Omental fat pad (tissue), 4 donors: ENCODE measurements around the gene ARNT2. TPM values are rescaled to one million over a fixed set of nuclear protein-coding genes. Genes with fewer than 3 reads are reported as not detected.
"Not testable (repeated sequence)": the region's sequence is repeated elsewhere in the genome, so short reads cannot be mapped to it uniquely, and the experiment has no call there.

ENCODE experiments used
- ATAC-seq: fragments of 150-250 bp; one replicate; pipeline ENCODE4 v1.9.1; 2016; ENCODE audit warnings: mild to moderate bottlenecking, moderate library complexity; ENCODE audit not compliant: low FRiP score
- DNase-seq: peaks from one replicate; pipeline ENCODE4 v3.0.0-alpha.2; 2019; ENCODE audit warnings: low spot score
- CTCF ChIP-seq, 3 donors: fragments of 450-650 bp; IDR thresholded peaks; one replicate each; pipeline ENCODE4 v1.5.1; 2016 to 2017; ENCODE audit warnings: antibody characterized with exemption in 3 of 3, mild to moderate bottlenecking in 3 of 3, moderate library complexity in 2 of 3
- total RNA-seq, 4 donors: library from RNA; depleted of rRNA; stranded (reverse); fragments of >200 nt; gene quantifications; one replicate each; pipeline ENCODE4 v1.1.0, GENCODE V29; 2016

The ARNT2 gene
- total RNA-seq, 4 donors from 2014 or later: 3.1 to 7.4 (median 3.4) TPM

- DNase-seq (no peak), ATAC-seq (no peak)
- no peak for TF ChIP-seq CTCF (IDR thresholded peaks at IDR 0.05)
Measured at GRCh38 chr15:80379693-80380092, 24.5 kb upstream of the ARNT2 start.

- no peak for DNase-seq
- no peak for ATAC-seq
- TF ChIP-seq CTCF (IDR thresholded peaks at IDR 0.05): no peak
Measured at GRCh38 chr15:80380154-80380553, 24.0 kb upstream of the ARNT2 start.

GRCh38 chr15:80382285-80382684 lies 21.9 kb upstream of the ARNT2 start:
- TF ChIP-seq CTCF (IDR thresholded peaks at IDR 0.05): no peak
- ATAC-seq: no peak
- DNase-seq: no peak

GRCh38 chr15:80384432-80384831 lies 19.8 kb upstream of the ARNT2 start:
- no peak for ATAC-seq
- TF ChIP-seq CTCF (IDR thresholded peaks at IDR 0.05): no peak
- no peak for DNase-seq

GRCh38 chr15:80386151-80386550 lies 18.0 kb upstream of the ARNT2 start:
- DNase-seq (no peak), ATAC-seq (no peak)
- TF ChIP-seq CTCF (IDR thresholded peaks at IDR 0.05): no peak

GRCh38 chr15:80388326-80388725 lies 15.9 kb upstream of the ARNT2 start:
- no peak for DNase-seq
- ATAC-seq: no peak
- TF ChIP-seq CTCF (IDR thresholded peaks at IDR 0.05): no peak

GRCh38 chr15:80389370-80389769 lies 14.8 kb upstream of the ARNT2 start:
- no peak for TF ChIP-seq CTCF (IDR thresholded peaks at IDR 0.05)
- no peak for DNase-seq
- no peak for ATAC-seq

- ATAC-seq, DNase-seq: not testable (repeated sequence)
Measured at GRCh38 chr15:80390942-80391341, 13.2 kb upstream of the ARNT2 start.
